GM12875 (cell line): ENCODE results near the gene ANKS1B.

Experiments used
- H3K4me3 ChIP-seq: one replicate; pipeline ENCODE4 v1.5.1; 2011; ENCODE audit warnings: low read depth, low read length, control low read depth
- TF ChIP-seq, protein P1 (sequence below): IDR thresholded peaks from 2 replicates; pipeline ENCODE4 v1.5.1; 2011; ENCODE audit warnings: low read depth, mild to moderate bottlenecking, control low read depth, inconsistent platforms, low read length, moderate library complexity, borderline replicate concordance; ENCODE audit not compliant: insufficient read depth

The ANKS1B gene

DNA sequence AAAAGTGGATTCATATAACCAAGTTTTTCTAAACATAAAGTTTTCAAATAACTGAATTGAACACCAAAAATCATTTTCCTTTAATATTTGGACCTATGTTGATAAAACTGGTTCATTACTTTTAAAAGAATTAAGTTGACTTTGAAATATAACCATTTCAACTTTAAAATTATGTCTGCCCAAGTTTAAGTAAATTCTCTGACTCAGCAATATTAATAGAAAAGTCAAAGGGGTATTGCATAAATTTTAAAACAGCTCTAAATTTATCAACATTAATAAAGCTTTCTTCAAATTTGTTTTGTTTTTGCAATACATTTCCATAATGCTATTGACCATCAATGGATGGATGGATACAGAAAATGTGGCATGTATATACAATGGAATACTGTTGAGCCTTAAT, 505.6 kb downstream of the ANKS1B start:
- no peak overlapping the region for H3K4me3 ChIP-seq
- TF ChIP-seq, protein P1, sequence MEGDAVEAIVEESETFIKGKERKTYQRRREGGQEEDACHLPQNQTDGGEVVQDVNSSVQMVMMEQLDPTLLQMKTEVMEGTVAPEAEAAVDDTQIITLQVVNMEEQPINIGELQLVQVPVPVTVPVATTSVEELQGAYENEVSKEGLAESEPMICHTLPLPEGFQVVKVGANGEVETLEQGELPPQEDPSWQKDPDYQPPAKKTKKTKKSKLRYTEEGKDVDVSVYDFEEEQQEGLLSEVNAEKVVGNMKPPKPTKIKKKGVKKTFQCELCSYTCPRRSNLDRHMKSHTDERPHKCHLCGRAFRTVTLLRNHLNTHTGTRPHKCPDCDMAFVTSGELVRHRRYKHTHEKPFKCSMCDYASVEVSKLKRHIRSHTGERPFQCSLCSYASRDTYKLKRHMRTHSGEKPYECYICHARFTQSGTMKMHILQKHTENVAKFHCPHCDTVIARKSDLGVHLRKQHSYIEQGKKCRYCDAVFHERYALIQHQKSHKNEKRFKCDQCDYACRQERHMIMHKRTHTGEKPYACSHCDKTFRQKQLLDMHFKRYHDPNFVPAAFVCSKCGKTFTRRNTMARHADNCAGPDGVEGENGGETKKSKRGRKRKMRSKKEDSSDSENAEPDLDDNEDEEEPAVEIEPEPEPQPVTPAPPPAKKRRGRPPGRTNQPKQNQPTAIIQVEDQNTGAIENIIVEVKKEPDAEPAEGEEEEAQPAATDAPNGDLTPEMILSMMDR, result no peak

DNA sequence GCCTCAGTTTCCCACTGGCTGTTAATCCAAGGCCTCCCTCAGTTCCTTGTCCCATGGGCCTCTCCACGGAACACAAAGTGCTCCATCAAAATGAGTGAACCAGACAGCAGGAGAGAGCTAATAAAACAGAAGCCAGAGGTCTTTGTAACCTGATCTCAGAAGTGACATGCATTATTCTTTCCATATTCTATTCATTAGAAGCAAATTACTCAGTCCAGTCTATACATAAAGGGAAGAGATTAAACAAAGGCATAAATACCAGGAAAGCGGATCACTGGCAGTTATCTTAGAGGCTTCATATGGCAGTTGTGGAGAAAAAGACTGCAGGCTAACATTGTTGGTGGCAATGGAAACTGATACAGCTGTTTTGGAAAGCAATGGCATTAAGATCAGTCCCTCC, 507.8 kb downstream of the ANKS1B start:
- TF ChIP-seq, protein P1, result no peak
- no peak overlapping the region for H3K4me3 ChIP-seq

DNA sequence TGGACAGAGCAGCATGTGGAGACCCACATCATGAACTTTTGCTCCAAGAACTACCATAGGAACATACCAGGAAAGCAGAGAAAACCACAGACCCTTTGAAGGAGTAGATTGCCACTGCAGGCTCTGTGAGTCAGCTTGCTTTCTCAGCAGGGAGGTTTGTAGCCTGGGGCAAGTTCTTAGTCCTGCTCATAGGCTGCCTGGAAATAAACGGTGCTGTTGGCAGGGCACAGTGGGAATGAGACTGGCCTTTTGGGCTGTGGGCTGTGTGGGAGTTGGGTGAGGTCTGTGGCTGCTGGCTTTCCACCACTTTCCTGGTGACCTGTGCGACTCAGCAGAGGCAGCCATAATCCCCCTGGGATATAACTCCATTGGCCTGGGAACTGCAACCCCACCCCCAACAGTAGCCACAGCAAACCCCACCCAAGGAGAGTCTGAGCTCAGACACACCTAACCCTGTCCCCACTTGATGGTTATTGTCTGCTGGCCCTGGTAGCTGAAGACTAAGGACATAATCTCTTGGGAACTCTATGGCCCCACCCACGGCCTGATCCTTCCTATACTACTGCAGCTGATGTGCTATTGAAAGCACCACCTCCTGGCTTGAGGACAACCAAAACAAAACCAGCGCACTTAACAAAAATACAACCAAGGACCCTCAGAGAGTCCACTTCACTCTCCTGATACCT, 529.2 kb downstream of the ANKS1B start:
- TF ChIP-seq, protein P1, result no peak
- no peak overlapping the region for H3K4me3 ChIP-seq

DNA sequence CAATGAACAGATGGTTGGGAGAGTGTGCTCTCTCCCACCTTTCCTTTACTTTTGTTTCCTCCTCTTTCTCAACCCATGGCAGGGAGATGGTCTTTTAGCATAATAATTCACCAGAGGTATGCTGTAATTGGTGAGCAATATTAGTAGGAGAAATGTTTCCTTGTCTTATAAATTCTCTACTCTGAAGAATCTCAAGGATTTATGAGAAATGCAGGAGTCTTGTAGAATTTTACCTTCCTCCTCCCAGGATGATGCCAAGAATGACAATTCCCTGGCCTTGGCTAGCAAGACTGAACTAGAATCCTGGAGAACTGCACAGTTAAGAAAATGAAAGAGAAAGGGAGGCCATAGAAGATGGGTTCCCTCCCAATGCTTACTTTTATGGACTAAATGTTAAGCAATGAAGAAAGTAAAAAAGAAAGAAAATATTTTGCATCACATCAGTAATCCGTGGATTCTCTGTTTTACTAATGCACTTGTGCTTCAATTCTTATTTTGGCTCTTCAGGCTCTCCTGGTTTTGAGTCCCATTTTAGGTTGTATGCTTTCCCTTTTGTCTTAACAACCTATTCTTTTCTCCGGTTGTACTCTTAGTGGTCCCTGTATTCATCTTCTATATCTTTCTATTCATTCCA, 530.1 kb downstream of the ANKS1B start:
- H3K4me3 ChIP-seq, result no peak overlapping the region
- TF ChIP-seq, protein P1, result no peak

DNA sequence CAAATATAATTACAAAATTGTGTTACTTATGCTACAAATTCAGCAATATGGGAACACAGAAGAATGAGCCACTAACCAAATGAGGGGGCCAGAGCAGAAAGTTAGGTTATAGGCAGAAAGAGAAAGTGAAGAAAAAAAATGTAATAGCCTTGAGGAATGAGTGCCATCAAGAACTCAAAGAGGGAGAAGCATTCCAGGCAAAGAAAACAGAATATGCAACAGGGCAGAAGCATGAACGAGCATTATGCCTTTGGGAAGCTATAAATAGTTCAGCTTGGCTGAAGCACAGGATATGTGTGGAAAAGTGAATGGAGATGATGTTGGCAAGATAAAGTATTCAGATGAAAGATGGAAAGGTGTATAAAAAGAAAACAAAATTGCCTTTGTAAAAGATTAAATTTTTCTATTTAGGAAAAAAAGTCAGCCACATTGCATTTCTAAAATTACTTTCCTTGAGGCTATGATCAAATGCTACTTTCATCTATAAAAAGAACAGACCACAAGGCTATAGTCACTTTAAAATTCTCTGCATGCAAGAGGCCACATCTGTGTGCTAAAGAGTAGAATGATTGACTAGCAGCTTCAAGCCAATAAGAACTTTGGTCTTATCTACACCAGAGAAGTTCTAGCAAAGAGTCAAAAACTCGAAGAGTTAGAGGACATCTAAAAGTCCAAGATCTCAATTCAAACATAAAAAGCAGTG, 530.7 kb downstream of the ANKS1B start:
- no peak overlapping the region for H3K4me3 ChIP-seq
- TF ChIP-seq, protein P1, result no peak

DNA sequence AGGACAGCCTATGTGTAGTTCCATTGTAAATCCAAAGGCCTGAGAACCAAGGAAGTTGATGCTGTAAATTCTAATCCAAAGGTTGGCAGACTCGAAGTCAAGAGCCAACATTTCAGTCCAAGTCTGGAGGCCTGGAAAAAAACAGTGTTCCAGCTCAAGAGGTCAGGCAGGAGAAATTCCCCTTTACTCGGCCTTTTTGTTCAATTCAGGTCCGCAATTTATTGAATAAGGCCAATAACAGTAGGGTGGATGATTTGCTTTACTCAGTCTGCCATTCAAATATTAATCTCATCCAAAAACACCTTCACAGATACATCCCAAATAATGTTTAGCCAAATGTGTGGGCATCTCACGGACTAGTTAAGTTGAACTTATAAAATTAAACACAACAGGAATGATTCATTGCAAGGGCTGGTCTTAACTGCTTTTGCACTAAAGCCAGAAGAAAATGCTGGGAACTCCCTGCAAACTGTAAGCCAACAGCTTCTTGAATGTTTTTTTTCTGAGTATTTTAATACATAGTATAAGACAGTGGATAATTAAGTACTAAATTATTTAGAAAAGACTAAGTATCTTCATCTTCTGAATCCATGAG, 534.6 kb downstream of the ANKS1B start:
- TF ChIP-seq, protein P1, result no peak
- no peak overlapping the region for H3K4me3 ChIP-seq
